Stomach (tissue), 9 donors: ENCODE results near the gene PTPRU. TPM values are rescaled to one million over a fixed set of nuclear protein-coding genes. Genes with fewer than 3 reads are reported as not detected.

Experiments
- DNase-seq, 2 donors: peaks; one replicate each; pipeline versions ENCODE4 v3.0.0 to v3.0.0-alpha.2; 2013 to 2019
- H3K27ac ChIP-seq, 5 donors: fragments of 200-600 bp in 4 of 5; sonication (generic) in 4 of 5; one replicate each; pipeline ENCODE4 v1.5.1; 2013 to 2019; ENCODE audit warnings: mild to moderate bottlenecking in 1 of 5, moderate library complexity in 1 of 5
- H3K27me3 ChIP-seq, 3 donors: fragments of 200-600 bp; sonication (generic); one replicate each; pipeline ENCODE4 v1.5.1; 2017 to 2019; ENCODE audit warnings: mixed run types in 1 of 3
- H3K36me3 ChIP-seq, 4 donors: fragments of 200-600 bp; sonication (generic); 1 replicate in 3 of 4; 2 replicates in 1 of 4; pipeline ENCODE4 v1.5.1; 2016 to 2019
- H3K4me1 ChIP-seq, 4 donors: fragments of 200-600 bp; sonication (generic); one replicate each; pipeline ENCODE4 v1.5.1; 2016 to 2019
- H3K4me3 ChIP-seq, 4 donors: fragments of 200-600 bp; sonication (generic) in 3 of 4; one replicate each; pipeline ENCODE4 v1.5.1; 2016 to 2019; ENCODE audit warnings: mild to moderate bottlenecking in 1 of 4
- H3K9me3 ChIP-seq, 4 donors: fragments of 200-600 bp; sonication (generic); one replicate each; pipeline ENCODE4 v1.5.1; 2016 to 2019
- EP300 ChIP-seq: sonication (generic); formaldehyde crosslinking; IDR thresholded peaks from one replicate; pipeline ENCODE4 v1.6.1; 2017; ENCODE audit warnings: antibody characterized with exemption
- POLR2A ChIP-seq, 4 donors: fragments of 450-650 bp; IDR thresholded peaks; one replicate each; pipeline ENCODE4 v1.6.1; 2016; ENCODE audit warnings: antibody characterized with exemption in 4 of 4, control low read depth in 2 of 4, mild to moderate bottlenecking in 1 of 4, moderate library complexity in 1 of 4
- POLR2AphosphoS5 ChIP-seq, 3 donors: sonication (generic); formaldehyde crosslinking; IDR thresholded peaks; one replicate each; pipeline ENCODE4 v1.6.1; 2016; ENCODE audit warnings: antibody characterized with exemption in 3 of 3
- WGBS, 5 donors: extraction: QIAGEN DNeasy Blood & Tissue Kit in 3 of 5; methylation state at CpG; one replicate each; pipeline versions ENCODE4 v1.1.5 to v1.1.7; 2013 to 2018; 5-methylcytosine and 5-hydroxymethylcytosine counted together
- intact Hi-C: fragments of 100-400 bp; cut with DNase I; formaldehyde crosslinking; loops from one replicate; pipeline ENCODE4 v1.15.1; 2023; ENCODE audit warnings: low total_unique reads
- polyA plus RNA-seq, 3 donors: library from polyadenylated mRNA; stranded (reverse); fragments of 200-250 nt; gene quantifications; one replicate each; pipeline ENCODE4 v1.2.3, GENCODE V29; 2013
- total RNA-seq, 5 donors: library from RNA; depleted of rRNA; stranded (reverse); fragments of >200 nt; gene quantifications; one replicate each; pipeline versions ENCODE4 v1.1.0 to v1.2.3, GENCODE V29; 2014 to 2016
- TF ChIP-seq, protein P1 (sequence below), 7 experiments: fragments of 450-650 bp in 4 of 7; fragments of 200-600 bp in 3 of 7; sonication (generic) in 3 of 7; IDR thresholded peaks; one replicate each; pipeline ENCODE4 v1.5.1; 2016 to 2019; ENCODE audit warnings: antibody characterized with exemption in 7 of 7, control low read depth in 2 of 7, mild to moderate bottlenecking in 1 of 7
- donor health status: healthy with polysubstance abuse.
- donor health status: Bipolar disorder and iron deficiency.
- donor health status: healthy.

The PTPRU gene
- total and polyA plus RNA-seq, 8 donors, result 0.29 to 17.5 (median 6.2) TPM

DNA sequence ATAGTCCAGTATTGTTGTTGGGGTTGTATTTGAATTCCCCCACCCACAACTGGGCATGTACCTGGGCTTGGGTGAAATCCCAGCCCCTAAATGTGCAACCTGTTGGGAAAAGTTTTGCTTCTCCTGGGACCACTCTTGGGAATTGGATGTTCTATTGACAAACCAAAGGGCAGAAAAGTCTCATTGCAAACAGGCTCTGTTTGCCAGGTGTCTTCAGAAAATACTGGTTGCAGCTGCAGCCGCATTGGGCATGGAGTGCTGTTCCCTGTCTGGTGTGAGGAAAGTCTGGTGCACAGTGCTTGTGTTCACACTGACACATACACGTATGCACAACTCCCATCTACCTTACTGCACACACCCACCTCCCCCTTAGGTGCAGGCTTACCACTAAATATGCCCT is 12.1 kb downstream of the PTPRU start:
- no peak for DNase-seq
- Histone ChIP-seq H3K9me3 (no peaks in the 10 kb centered on the region), H3K4me3 (no peak overlapping the region), H3K27me3 (no peaks in the 10 kb centered on the region), H3K36me3 (no peaks in the 10 kb centered on the region), H3K27ac (no peak overlapping the region), H3K4me1 (peaks cover 0 to 9% (median 3%) of the 10 kb centered on the region in 4 donors)
- TF ChIP-seq, protein P1, sequence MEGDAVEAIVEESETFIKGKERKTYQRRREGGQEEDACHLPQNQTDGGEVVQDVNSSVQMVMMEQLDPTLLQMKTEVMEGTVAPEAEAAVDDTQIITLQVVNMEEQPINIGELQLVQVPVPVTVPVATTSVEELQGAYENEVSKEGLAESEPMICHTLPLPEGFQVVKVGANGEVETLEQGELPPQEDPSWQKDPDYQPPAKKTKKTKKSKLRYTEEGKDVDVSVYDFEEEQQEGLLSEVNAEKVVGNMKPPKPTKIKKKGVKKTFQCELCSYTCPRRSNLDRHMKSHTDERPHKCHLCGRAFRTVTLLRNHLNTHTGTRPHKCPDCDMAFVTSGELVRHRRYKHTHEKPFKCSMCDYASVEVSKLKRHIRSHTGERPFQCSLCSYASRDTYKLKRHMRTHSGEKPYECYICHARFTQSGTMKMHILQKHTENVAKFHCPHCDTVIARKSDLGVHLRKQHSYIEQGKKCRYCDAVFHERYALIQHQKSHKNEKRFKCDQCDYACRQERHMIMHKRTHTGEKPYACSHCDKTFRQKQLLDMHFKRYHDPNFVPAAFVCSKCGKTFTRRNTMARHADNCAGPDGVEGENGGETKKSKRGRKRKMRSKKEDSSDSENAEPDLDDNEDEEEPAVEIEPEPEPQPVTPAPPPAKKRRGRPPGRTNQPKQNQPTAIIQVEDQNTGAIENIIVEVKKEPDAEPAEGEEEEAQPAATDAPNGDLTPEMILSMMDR (IDR thresholded peaks at IDR 0.05), result no peak
- TF ChIP-seq POLR2AphosphoS5 (IDR thresholded peaks at IDR 0.05) (no peak), EP300 (no peak), POLR2A (IDR thresholded peaks at IDR 0.05) (no peak)
- WGBS, 5 donors, result 81 to 93% (median 86%) methylated on average over 2 of the region's 2 CpGs
- intact Hi-C loops, result loop anchor here (10.0 kb wide), 1 partner anchor 206 kb away; no protein-coding TSS in a partner anchor

DNA sequence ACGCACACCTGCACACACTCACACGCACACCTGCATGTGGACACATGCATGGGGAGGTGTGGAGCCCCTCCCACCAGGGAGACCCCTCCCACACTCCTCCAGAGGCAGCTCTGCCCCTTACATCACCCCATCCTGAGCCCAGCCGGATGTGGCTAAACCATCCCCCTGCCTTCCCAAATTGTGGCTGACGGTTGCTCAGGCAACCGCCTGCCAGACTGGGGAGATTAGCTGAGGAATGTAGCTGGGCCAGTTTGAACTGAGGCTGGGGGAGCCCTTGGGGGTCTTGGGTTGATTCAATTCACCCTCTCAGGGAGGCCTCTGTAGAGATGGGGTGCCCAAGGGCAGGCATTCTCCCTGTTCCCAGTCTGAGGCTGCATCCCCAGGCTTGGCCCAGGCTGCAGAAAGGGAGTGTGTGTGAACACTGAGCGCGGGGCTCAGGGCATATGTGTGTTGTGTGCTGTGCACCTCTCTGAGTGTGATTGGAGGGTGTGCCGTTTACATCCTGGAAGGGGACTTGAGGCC is 12.9 kb downstream of the PTPRU start:
- TF ChIP-seq POLR2A (IDR thresholded peaks at IDR 0.05) (no peak), EP300 (no peak), POLR2AphosphoS5 (IDR thresholded peaks at IDR 0.05) (no peak)
- TF ChIP-seq, protein P1 (IDR thresholded peaks at IDR 0.05), result no peak
- no peak overlapping the region for H3K27ac ChIP-seq
- H3K4me1 ChIP-seq, result peaks cover 0 to 9% (median 3%) of the 10 kb centered on the region in 4 donors
- WGBS, 5 donors, result 17 to 57% (median 40%) methylated on average over 4 to 8 of the region's 8 CpGs
- no peak overlapping the region for H3K4me3 ChIP-seq
- H3K9me3 ChIP-seq, result no peaks in the 10 kb centered on the region
- intact Hi-C loops, result loop anchor here (10.0 kb wide), 1 partner anchor 206 kb away; no protein-coding TSS in a partner anchor
- no peaks in the 10 kb centered on the region for H3K27me3 ChIP-seq
- peak in 1 of 2 donors; percentile 70 for DNase-seq
- no peaks in the 10 kb centered on the region for H3K36me3 ChIP-seq

DNA sequence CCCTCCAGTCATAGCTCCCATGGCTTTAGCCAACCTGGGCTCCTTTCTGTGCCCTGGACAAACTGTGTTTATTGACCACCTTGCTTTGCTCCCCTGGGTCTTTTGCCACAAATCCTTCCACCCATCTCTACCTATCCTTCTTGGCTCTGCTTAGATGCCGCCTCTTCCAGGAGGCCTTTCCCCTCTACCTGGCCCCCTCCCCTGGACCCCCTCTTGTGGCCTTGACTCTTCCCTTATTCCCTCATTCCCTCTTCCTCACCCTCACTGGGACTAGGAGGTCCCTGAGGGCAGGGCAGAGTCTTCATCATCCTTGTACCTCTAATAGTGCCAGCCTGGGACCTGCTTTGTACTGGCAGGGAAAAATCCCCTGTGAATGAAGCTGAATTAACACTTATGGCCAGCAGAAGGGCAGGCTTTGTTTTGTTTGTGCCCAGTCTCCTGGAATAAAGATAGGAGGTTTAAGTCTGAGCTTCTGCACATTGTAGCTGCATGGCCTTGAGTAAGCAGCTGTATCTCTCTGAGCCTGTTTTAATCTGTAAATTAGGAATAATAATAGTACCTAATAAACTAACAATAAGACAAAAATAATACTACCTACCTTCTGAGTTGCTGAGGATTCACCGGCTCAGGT is 13.7 kb downstream of the PTPRU start:
- Histone ChIP-seq H3K27ac (no peak overlapping the region), H3K27me3 (no peaks in the 10 kb centered on the region), H3K4me3 (no peak overlapping the region), H3K36me3 (no peaks in the 10 kb centered on the region), H3K9me3 (no peaks in the 10 kb centered on the region), H3K4me1 (peaks cover 0 to 9% (median 3%) of the 10 kb centered on the region in 4 donors)
- intact Hi-C loops, result loop anchor here (10.0 kb wide), 1 partner anchor 205 kb away; no protein-coding TSS in a partner anchor
- no peak for TF ChIP-seq POLR2A (IDR thresholded peaks at IDR 0.05)
- TF ChIP-seq, protein P1 (IDR thresholded peaks at IDR 0.05), result no peak
- TF ChIP-seq EP300, result no peak
- no peak for TF ChIP-seq POLR2AphosphoS5 (IDR thresholded peaks at IDR 0.05)
- WGBS, 5 donors, result 93 to 100% (median 96%) methylated on average over 2 of the region's 2 CpGs
- no peak for DNase-seq

DNA sequence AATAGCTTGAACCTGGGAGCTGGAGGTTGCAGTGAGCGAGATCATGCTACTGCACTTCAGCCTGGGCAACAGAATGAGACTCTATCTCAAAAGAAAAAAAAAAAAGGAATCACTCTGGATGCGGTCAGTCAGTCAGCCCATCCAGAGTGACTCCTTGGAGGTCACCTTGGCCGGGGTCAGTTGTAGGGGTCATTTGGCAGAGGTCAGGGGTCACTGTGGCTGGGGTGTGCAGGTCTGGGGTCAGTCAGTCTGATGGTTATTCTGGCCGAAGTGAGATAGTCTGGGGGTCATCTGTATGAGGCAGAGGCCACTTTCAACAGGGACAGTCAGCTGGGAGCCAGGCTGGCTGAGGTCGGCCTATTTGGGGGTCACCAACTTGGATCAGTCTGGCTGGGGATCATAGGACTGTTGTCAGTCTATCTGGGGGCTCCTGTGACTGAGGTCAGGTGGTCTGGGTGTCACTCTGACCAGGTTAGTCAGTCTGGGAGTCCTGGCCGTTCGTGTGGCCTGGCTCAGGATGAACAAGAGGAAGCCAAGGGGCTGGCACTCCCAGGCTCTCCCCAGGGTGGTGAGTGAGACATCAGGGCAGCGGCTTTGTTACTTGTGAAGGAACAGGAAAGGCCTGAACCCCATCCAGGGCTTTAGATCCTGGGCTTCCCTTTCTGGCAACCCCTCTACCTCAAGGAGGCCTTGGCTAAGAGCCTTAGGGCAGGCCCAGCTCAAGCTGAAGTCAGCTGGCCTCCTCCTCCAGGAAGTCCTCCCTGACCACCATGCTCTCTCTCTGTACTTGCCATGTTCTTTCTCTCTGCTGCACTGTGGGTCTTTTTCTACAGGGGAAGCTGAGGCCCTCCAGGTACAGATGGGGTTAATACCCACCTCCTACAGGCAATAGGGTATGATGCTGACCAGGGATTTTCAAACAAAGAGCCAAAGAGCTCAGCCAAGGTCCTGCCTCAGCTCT is 15.1 kb downstream of the PTPRU start:
- no peaks in the 10 kb centered on the region for H3K27me3 ChIP-seq
- WGBS, 5 donors, result 84 to 91% (median 90%) methylated on average over 8 of the region's 8 CpGs
- no peak overlapping the region for H3K4me3 ChIP-seq
- no peaks in the 10 kb centered on the region for H3K36me3 ChIP-seq
- intact Hi-C loops, result no loop called here
- no peak overlapping the region for H3K27ac ChIP-seq
- no peak for DNase-seq
- H3K9me3 ChIP-seq, result no peaks in the 10 kb centered on the region
- no peak for TF ChIP-seq EP300
- no peak for TF ChIP-seq POLR2A (IDR thresholded peaks at IDR 0.05)
- TF ChIP-seq POLR2AphosphoS5 (IDR thresholded peaks at IDR 0.05), result no peak
- TF ChIP-seq, protein P1 (IDR thresholded peaks at IDR 0.05), result no peak
- H3K4me1 ChIP-seq, result peaks cover 0 to 9% (median 3%) of the 10 kb centered on the region in 4 donors
